ENCODE measurements around the gene FMNL2.

GRCh38 chr2:152343426-152343825, 8.5 kb downstream of the FMNL2 start:
- no peak for TF ChIP-seq TAF1 (conservative IDR thresholded peaks at IDR 0.05)
- no peak for TF ChIP-seq CTCF (IDR thresholded peaks at IDR 0.05; ENCODE audit: low read depth, low read length, missing input control)
- TF ChIP-seq ATF3 (IDR thresholded peaks at IDR 0.05), result no peak
- TF ChIP-seq SP1 (IDR thresholded peaks at IDR 0.05), result no peak
